Adrenal gland (tissue), 12 donors: ENCODE results near the gene LAMTOR5. TPM values are rescaled to one million over a fixed set of nuclear protein-coding genes. Genes with fewer than 3 reads are reported as not detected.

Source experiments
- DNase-seq, 7 donors: peaks; one replicate each; pipeline ENCODE4 v3.0.0-alpha.2; 2019 to 2020
- H3K27ac ChIP-seq, 5 donors: fragments of 200-600 bp; sonication (generic) in 4 of 5; 1 replicate in 3 of 5; 2 replicates in 2 of 5; pipeline versions ENCODE4 v1.5.1 to v1.8.0; 2016 to 2020; ENCODE audit warnings: mild to moderate bottlenecking in 1 of 5
- H3K27me3 ChIP-seq: fragments of 200-600 bp; 2 replicates; pipeline ENCODE4 v1.8.0; 2021
- H3K36me3 ChIP-seq, 2 donors: fragments of 200-600 bp; replicated peaks in 1 of 2; 1 replicate in 1 of 2; 2 replicates in 1 of 2; pipeline versions ENCODE4 v1.5.1 to v1.8.0; 2018 to 2022
- H3K4me1 ChIP-seq, 2 donors: fragments of 200-600 bp; replicated peaks in 1 of 2; 1 replicate in 1 of 2; 2 replicates in 1 of 2; pipeline versions ENCODE4 v1.5.1 to v1.8.0; 2018 to 2021
- H3K4me3 ChIP-seq, 4 donors: fragments of 200-600 bp; sonication (generic) in 3 of 4; one replicate each; pipeline ENCODE4 v1.5.1; 2016 to 2018
- H3K9me3 ChIP-seq, 3 donors: fragments of 200-600 bp; sonication (generic) in 1 of 3; replicated peaks in 1 of 3; 1 replicate in 2 of 3; 2 replicates in 1 of 3; pipeline versions ENCODE4 v1.5.1 to v1.8.0; 2016 to 2021
- CTCF ChIP-seq, 6 experiments: fragments of 450-650 bp in 4 of 6; fragments of 200-600 bp in 2 of 6; sonication (generic) in 1 of 6; IDR thresholded peaks; 1 replicate in 5 of 6; 2 replicates in 1 of 6; pipeline versions ENCODE4 v1.5.1 to v1.8.0; 2016 to 2021; ENCODE audit warnings: antibody characterized with exemption in 6 of 6, mild to moderate bottlenecking in 2 of 6, moderate library complexity in 1 of 6
- POLR2A ChIP-seq, 2 donors: fragments of 450-650 bp; IDR thresholded peaks; one replicate each; pipeline ENCODE4 v1.6.1; 2017; ENCODE audit warnings: antibody characterized with exemption in 2 of 2, mild to moderate bottlenecking in 2 of 2, moderate library complexity in 1 of 2
- WGBS, 4 donors: extraction: QIAGEN DNeasy Blood & Tissue Kit in 2 of 4; methylation state at CpG; one replicate each; pipeline versions ENCODE4 v1.1.5 to v1.1.7; 2013 to 2017; 5-methylcytosine and 5-hydroxymethylcytosine counted together
- intact Hi-C, 2 donors: fragments of 100-400 bp; cut with DNase I; formaldehyde crosslinking; loops; one replicate each; pipeline versions ENCODE4 v1.14.1 to v1.15.0; 2022 to 2023
- polyA plus RNA-seq, 3 donors: library from polyadenylated mRNA; stranded (reverse); fragments of 200-250 nt in 2 of 3; fragments of 350-450 nt in 1 of 3; fragmentation: Illumina TruSeq in 1 of 3; extraction: RNeasy Lipid Tissue Mini Kit (QIAGEN cat#74804) in 1 of 3; gene quantifications; one replicate each; pipeline ENCODE4 v1.2.3, GENCODE V29; 2013 to 2014
- total RNA-seq, 9 donors: library from RNA; depleted of rRNA in 4 of 9; stranded (reverse); fragments of >200 nt in 4 of 9; fragments of 120-200 nt in 1 of 9; fragmentation: NEBNext Ultra II Directional in 1 of 9; extraction: Animal tissue kit (Norgen Biotek cat#: 25700) in 1 of 9; gene quantifications; one replicate each; pipeline versions ENCODE4 v1.1.0 to v1.2.4, GENCODE V29; 2013 to 2023
- donor health status: healthy with polysubstance abuse.
- donor health status: Bipolar disorder and iron deficiency.
- donor health status: DM: yes; HTN: yes; CAD: no.
- donor health status: DM: no; HTN: no; CAD: no.
- donor health status: DM: no; HTN: no; CAD: no.
- donor health status: DM: yes; HTN: yes; CAD: no.

The LAMTOR5 gene
- total and polyA plus RNA-seq, 12 donors: 81.3 to 299 (median 141) TPM

DNA sequence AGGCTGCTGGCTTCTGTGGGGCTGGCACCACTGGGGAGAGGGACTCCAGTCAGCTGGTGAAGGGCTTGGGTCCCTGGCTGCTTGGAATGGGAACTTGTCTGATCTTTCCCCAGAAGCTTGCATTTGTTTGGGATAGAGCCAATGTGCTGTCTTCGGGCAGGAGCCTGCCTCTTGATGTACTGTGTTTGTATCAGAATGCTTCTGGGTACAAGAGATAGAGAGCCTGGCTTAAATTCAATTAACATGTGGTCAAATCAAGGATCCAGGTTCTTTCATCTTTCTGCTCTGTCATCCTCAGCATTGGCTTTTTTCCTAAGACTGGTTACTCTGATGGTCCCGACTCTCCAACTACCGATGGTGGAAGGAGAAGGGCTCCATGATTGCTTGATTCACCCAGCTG, 27.5 kb upstream of the LAMTOR5 start:
- Histone ChIP-seq H3K4me1 (peaks cover 4 to 18% of the 10 kb centered on the region in 2 donors), H3K27ac (peak overlapping the region in 1 of 5 donors; percentile 34), H3K36me3 (no peaks in the 10 kb centered on the region), H3K4me3 (no peak overlapping the region), H3K27me3 (no peaks in the 10 kb centered on the region), H3K9me3 (no peaks in the 10 kb centered on the region)
- DNase-seq: peak in 4 of 7 donors; percentile 38 to 60 (median 49)
- WGBS, 4 donors: 50 to 64% (median 54%) methylated on average over 3 of the region's 3 CpGs
- intact Hi-C loops: no loop called here
- TF ChIP-seq CTCF (IDR thresholded peaks at IDR 0.05) (no peak), POLR2A (IDR thresholded peaks at IDR 0.05) (no peak)

GRCh38 chr1:110433803-110434202, 26.3 kb upstream of the LAMTOR5 start:
- intact Hi-C loops: no loop called here
- TF ChIP-seq POLR2A (IDR thresholded peaks at IDR 0.05): no peak
- peak in 4 of 6 experiments; percentile 34 to 65 (median 56) for TF ChIP-seq CTCF (IDR thresholded peaks at IDR 0.05)
- H3K27ac ChIP-seq: peak overlapping the region in 1 of 5 donors; percentile 63
- H3K4me3 ChIP-seq: no peak overlapping the region
- WGBS, 4 donors: 17 to 30% (median 22%) methylated on average over 3 of the region's 3 CpGs
- DNase-seq: peak; percentile 60 to 91 (median 89)
- no peaks in the 10 kb centered on the region for H3K9me3 ChIP-seq
- H3K36me3 ChIP-seq: no peaks in the 10 kb centered on the region
- H3K27me3 ChIP-seq: no peaks in the 10 kb centered on the region
- peaks cover 4 to 18% of the 10 kb centered on the region in 2 donors for H3K4me1 ChIP-seq

DNA sequence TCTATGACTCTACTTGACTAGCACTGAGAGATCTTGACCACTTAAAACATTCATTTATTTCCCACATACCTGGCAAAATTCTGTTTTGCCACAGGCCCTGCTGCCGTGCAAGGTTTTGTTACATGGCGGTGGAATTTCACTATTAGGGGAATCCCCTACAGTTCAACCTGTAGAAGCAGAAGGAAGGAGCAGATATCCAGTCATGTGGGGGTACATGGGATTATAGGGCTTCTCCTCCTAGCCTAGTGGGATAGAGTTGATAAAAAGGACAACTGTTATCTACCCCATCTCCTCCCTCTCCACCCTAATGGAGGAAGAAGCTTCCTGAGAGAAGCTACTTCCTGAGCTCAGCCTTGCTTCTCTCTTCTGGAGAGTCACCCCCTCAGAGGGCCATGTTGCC, 25.7 kb upstream of the LAMTOR5 start:
- Histone ChIP-seq H3K27me3 (no peaks in the 10 kb centered on the region), H3K9me3 (no peaks in the 10 kb centered on the region), H3K4me1 (peaks cover 4 to 18% of the 10 kb centered on the region in 2 donors), H3K4me3 (no peak overlapping the region), H3K27ac (peak overlapping the region in 1 of 5 donors; percentile 63), H3K36me3 (no peaks in the 10 kb centered on the region)
- DNase-seq: no peak
- 84 to 95% (median 89%) methylated on average over 2 of the region's 2 CpGs for WGBS, 4 donors
- TF ChIP-seq POLR2A (IDR thresholded peaks at IDR 0.05) (no peak), CTCF (IDR thresholded peaks at IDR 0.05) (no peak)
- intact Hi-C loops: no loop called here

- intact Hi-C loops: no loop called here
- H3K9me3 ChIP-seq: no peaks in the 10 kb centered on the region
- H3K4me1 ChIP-seq: peaks cover 4 to 18% of the 10 kb centered on the region in 2 donors
- DNase-seq: no peak
- no peak overlapping the region for H3K27ac ChIP-seq
- no peaks in the 10 kb centered on the region for H3K36me3 ChIP-seq
- WGBS, 4 donors: 81 to 89% (median 86%) methylated on average over 4 of the region's 4 CpGs
- TF ChIP-seq POLR2A (IDR thresholded peaks at IDR 0.05) (no peak), CTCF (IDR thresholded peaks at IDR 0.05) (no peak)
- no peak overlapping the region for H3K4me3 ChIP-seq
- no peaks in the 10 kb centered on the region for H3K27me3 ChIP-seq
Observed at GRCh38 chr1:110430901-110431300, 23.4 kb upstream of the LAMTOR5 start.
